LHCN-M2 (cell line): ENCODE measurements around the gene NEMP1. TPM values are rescaled to one million over a fixed set of nuclear protein-coding genes. Genes with fewer than 3 reads are reported as not detected.

Source experiments
- DNase-seq: peaks from one replicate; pipeline ENCODE4 v3.0.0-alpha.2; 2012; ENCODE audit warnings: low read depth
- total RNA-seq: library from RNA; depleted of rRNA; stranded (reverse); fragments of >200 nt; gene quantifications from 2 replicates; pipeline ENCODE4 v1.2.3, GENCODE V29; 2014

NEMP1 gene
- total RNA-seq, 1 experiment from 2014 or later: 37.3 TPM

- DNase-seq: no peak
These were observed 29.0 kb upstream of the NEMP1 start for GRCh38 chr12:57107456-57108155.

GRCh38 chr12:57106021-57106708, 27.6 kb upstream of the NEMP1 start:
- no peak for DNase-seq

- DNase-seq: no peak
These were observed 26.6 kb upstream of the NEMP1 start for GRCh38 chr12:57105011-57105753.

GRCh38 chr12:57104292-57104910, 25.8 kb upstream of the NEMP1 start:
- DNase-seq: no peak

GRCh38 chr12:57103856-57104255, 25.3 kb upstream of the NEMP1 start:
- no peak for DNase-seq

GRCh38 chr12:57101892-57102695, 23.5 kb upstream of the NEMP1 start:
- no peak for DNase-seq

- DNase-seq: no peak
These were observed 21.2 kb upstream of the NEMP1 start for GRCh38 chr12:57099766-57100165.

- DNase-seq: no peak
These were observed 20.6 kb upstream of the NEMP1 start for GRCh38 chr12:57099047-57099714.

- no peak for DNase-seq
These were observed 20.0 kb upstream of the NEMP1 start for GRCh38 chr12:57098546-57098945.

GRCh38 chr12:57097554-57097835, 18.9 kb upstream of the NEMP1 start:
- DNase-seq: no peak

- DNase-seq: no peak
These were observed 18.4 kb upstream of the NEMP1 start for GRCh38 chr12:57096748-57097553.

GRCh38 chr12:57096099-57096572, 17.5 kb upstream of the NEMP1 start:
- no peak for DNase-seq

- no peak for DNase-seq
These were observed 16.8 kb upstream of the NEMP1 start for GRCh38 chr12:57095440-57095839.

GRCh38 chr12:57094208-57095160, 15.9 kb upstream of the NEMP1 start:
- no peak for DNase-seq

- DNase-seq: peak; percentile 77
These were observed 15.0 kb upstream of the NEMP1 start for GRCh38 chr12:57093415-57094207.

- no peak for DNase-seq
These were observed 14.4 kb upstream of the NEMP1 start for GRCh38 chr12:57092876-57093414.

GRCh38 chr12:57092529-57092862, 13.9 kb upstream of the NEMP1 start:
- DNase-seq: no peak
